Measurements from ENCODE around the gene TMEM256.

DNA sequence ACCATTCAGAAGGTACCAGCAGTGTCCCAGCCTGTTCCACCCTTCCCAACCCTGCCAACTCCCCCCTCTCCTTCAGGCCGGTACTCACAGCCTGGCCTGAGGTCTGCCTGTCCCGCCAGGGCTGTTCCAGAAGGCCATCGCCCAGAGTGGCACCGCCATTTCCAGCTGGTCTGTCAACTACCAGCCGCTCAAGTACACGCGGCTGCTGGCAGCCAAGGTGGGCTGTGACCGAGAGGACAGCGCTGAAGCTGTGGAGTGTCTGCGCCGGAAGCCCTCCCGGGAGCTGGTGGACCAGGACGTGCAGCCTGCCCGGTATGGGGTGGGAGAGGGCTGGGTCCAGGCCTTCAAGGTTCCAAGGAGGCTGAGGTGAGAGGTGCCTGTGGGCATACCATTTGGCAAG, 10.9 kb upstream of the TMEM256 start:
- TF ChIP-seq POLR2AphosphoS2 (conservative IDR thresholded peaks at IDR 0.05; ENCODE audit: low read length) = no peak
- TF ChIP-seq, protein P1, sequence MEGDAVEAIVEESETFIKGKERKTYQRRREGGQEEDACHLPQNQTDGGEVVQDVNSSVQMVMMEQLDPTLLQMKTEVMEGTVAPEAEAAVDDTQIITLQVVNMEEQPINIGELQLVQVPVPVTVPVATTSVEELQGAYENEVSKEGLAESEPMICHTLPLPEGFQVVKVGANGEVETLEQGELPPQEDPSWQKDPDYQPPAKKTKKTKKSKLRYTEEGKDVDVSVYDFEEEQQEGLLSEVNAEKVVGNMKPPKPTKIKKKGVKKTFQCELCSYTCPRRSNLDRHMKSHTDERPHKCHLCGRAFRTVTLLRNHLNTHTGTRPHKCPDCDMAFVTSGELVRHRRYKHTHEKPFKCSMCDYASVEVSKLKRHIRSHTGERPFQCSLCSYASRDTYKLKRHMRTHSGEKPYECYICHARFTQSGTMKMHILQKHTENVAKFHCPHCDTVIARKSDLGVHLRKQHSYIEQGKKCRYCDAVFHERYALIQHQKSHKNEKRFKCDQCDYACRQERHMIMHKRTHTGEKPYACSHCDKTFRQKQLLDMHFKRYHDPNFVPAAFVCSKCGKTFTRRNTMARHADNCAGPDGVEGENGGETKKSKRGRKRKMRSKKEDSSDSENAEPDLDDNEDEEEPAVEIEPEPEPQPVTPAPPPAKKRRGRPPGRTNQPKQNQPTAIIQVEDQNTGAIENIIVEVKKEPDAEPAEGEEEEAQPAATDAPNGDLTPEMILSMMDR (IDR thresholded peaks at IDR 0.05) = no peak
- TF ChIP-seq, protein P2, sequence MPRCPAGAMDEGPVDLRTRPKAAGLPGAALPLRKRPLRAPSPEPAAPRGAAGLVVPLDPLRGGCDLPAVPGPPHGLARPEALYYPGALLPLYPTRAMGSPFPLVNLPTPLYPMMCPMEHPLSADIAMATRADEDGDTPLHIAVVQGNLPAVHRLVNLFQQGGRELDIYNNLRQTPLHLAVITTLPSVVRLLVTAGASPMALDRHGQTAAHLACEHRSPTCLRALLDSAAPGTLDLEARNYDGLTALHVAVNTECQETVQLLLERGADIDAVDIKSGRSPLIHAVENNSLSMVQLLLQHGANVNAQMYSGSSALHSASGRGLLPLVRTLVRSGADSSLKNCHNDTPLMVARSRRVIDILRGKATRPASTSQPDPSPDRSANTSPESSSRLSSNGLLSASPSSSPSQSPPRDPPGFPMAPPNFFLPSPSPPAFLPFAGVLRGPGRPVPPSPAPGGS (IDR thresholded peaks at IDR 0.05) = no peak
